Right atrium auricular region (tissue), 2 donors: ENCODE results near the gene TTC28. TPM values are rescaled to one million over a fixed set of nuclear protein-coding genes. Genes with fewer than 3 reads are reported as not detected.
"Not testable (repeated sequence)": the region's sequence is repeated elsewhere in the genome, so short reads cannot be mapped to it uniquely, and the experiment has no call there.

ENCODE experiments used
- DNase-seq: peaks from one replicate; pipeline ENCODE4 v3.0.0-alpha.2; 2019; ENCODE audit warnings: low spot score
- H3K27ac ChIP-seq, 2 donors: fragments of 200-600 bp; sonication (generic); 1 replicate in 1 of 2; 2 replicates in 1 of 2; pipeline ENCODE4 v1.5.1; 2016 to 2019
- H3K27me3 ChIP-seq, 2 donors: fragments of 200-600 bp; sonication (generic); one replicate each; pipeline versions ENCODE4 v1.5.1 to v1.6.0; 2017 to 2019
- H3K36me3 ChIP-seq: fragments of 200-600 bp; sonication (generic); one replicate; pipeline ENCODE4 v1.5.1; 2016
- H3K4me1 ChIP-seq, 2 donors: fragments of 200-600 bp; sonication (generic); one replicate each; pipeline versions ENCODE4 v1.5.1 to v1.6.0; 2017 to 2019
- H3K4me3 ChIP-seq, 2 donors: fragments of 200-600 bp; sonication (generic); 1 replicate in 1 of 2; 2 replicates in 1 of 2; pipeline ENCODE4 v1.5.1; 2017 to 2019; ENCODE audit warnings: mild to moderate bottlenecking in 1 of 2, moderate library complexity in 1 of 2
- H3K9me3 ChIP-seq, 2 donors: fragments of 200-600 bp; sonication (generic); one replicate each; pipeline ENCODE4 v1.5.1; 2019
- total RNA-seq, 2 donors: library from RNA; depleted of rRNA; stranded (reverse); fragments of >200 nt; gene quantifications; one replicate each; pipeline ENCODE4 v1.1.0, GENCODE V29; 2016
- TF ChIP-seq, protein P1 (sequence below), 2 donors: fragments of 200-600 bp; sonication (generic); IDR thresholded peaks; one replicate each; pipeline ENCODE4 v1.5.1; 2019; ENCODE audit warnings: antibody characterized with exemption in 2 of 2

Gene TTC28
- total RNA-seq, 2 donors from 2014 or later, result 22.1 to 22.3 TPM

DNA sequence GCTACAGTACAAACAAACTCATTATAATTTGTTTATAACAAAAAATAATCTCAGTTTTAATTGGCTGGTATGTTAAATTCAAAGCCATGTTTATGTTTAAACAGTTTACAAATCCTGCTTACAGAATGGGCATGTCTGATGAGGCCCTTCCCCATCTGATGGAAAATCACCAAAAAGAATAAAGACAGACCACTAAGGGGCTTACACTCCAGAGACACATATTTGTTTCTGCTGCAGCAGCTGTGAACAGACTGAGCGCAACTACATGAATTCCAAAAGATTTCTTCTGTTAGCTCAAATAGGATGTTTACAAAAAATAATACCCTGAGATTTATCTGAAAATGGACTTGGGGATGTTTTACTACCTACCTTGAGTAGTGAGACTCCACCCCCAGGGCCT, 585.9 kb downstream of the TTC28 start:
- H3K27ac ChIP-seq, result no peak overlapping the region
- no peak for DNase-seq
- no peaks in the 10 kb centered on the region for H3K9me3 ChIP-seq
- no peaks in the 10 kb centered on the region for H3K27me3 ChIP-seq
- H3K36me3 ChIP-seq, result peaks cover 12% of the 10 kb centered on the region
- TF ChIP-seq, protein P1, sequence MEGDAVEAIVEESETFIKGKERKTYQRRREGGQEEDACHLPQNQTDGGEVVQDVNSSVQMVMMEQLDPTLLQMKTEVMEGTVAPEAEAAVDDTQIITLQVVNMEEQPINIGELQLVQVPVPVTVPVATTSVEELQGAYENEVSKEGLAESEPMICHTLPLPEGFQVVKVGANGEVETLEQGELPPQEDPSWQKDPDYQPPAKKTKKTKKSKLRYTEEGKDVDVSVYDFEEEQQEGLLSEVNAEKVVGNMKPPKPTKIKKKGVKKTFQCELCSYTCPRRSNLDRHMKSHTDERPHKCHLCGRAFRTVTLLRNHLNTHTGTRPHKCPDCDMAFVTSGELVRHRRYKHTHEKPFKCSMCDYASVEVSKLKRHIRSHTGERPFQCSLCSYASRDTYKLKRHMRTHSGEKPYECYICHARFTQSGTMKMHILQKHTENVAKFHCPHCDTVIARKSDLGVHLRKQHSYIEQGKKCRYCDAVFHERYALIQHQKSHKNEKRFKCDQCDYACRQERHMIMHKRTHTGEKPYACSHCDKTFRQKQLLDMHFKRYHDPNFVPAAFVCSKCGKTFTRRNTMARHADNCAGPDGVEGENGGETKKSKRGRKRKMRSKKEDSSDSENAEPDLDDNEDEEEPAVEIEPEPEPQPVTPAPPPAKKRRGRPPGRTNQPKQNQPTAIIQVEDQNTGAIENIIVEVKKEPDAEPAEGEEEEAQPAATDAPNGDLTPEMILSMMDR (IDR thresholded peaks at IDR 0.05), result no peak
- H3K4me3 ChIP-seq, result no peak overlapping the region
- no peaks in the 10 kb centered on the region for H3K4me1 ChIP-seq

DNA sequence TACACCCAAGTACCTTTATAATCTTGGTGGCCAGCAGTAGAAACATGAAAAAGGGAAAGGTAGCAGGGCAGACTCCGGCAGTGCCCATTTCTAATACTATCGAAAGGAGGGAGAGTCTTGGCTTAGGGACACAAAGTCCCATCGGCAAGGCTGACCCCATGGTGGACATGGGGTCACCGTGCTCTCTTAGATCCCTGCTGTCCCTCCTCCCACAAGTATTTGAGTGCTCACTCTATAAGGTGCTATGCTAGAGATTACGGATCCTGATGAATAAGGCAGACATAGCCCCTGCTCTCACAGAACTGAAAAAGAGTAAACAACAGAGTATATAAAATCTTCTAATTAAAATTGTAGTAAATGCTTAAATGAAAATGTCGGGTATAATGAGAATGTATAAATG, 588.2 kb downstream of the TTC28 start:
- no peak for DNase-seq
- H3K9me3 ChIP-seq, result no peaks in the 10 kb centered on the region
- no peaks in the 10 kb centered on the region for H3K4me1 ChIP-seq
- no peak overlapping the region for H3K27ac ChIP-seq
- no peaks in the 10 kb centered on the region for H3K27me3 ChIP-seq
- H3K4me3 ChIP-seq, result no peak overlapping the region
- peaks cover 6% of the 10 kb centered on the region for H3K36me3 ChIP-seq
- TF ChIP-seq, protein P1 (IDR thresholded peaks at IDR 0.05), result no peak

DNA sequence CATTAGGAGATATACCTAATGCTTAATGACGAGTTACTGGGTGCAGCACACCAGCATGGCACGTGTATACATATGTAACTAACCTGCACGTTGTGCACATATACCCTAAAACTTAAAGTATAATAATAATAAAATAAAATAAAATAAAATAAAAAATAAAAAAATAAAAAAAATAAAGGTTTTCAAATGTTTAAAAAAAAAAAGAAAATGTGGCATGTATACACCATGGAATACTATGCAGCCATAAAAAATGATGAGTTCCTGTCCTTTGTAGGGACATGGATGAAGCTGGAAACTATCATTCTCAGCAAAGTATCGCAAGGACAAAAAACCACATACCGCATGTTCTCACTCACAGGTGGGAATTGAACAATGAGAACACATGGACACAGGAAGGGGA, 590.1 kb downstream of the TTC28 start:
- H3K27ac ChIP-seq, H3K27me3 ChIP-seq, H3K36me3 ChIP-seq, H3K9me3 ChIP-seq, H3K4me3 ChIP-seq, H3K4me1 ChIP-seq, DNase-seq: not testable (repeated sequence)

DNA sequence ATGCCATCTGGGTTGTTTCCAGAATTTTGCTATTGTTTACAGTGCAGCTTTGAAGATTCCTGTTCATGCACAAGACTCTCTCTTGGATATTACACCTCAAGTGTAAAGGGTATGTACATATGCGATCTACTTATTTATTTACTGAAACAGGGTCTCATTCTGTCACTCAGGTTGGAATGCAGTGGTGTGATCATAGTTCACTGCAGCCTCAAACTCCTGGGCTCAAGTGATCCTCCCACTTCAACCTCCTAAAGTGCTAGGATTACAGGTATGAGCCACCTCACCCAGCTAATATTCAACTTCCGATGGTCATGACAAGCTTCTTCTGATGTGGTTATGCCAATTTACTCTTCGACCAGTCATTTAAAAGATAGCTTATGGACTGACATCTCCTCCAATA, 602.5 kb downstream of the TTC28 start:
- no peak for DNase-seq
- Histone ChIP-seq H3K27ac (no peak overlapping the region), H3K27me3 (no peaks in the 10 kb centered on the region), H3K9me3 (no peaks in the 10 kb centered on the region), H3K4me1 (peaks cover 0 to 13% of the 10 kb centered on the region in 2 donors), H3K36me3 (no peaks in the 10 kb centered on the region), H3K4me3 (no peak overlapping the region)
- TF ChIP-seq, protein P1 (IDR thresholded peaks at IDR 0.05), result no peak

DNA sequence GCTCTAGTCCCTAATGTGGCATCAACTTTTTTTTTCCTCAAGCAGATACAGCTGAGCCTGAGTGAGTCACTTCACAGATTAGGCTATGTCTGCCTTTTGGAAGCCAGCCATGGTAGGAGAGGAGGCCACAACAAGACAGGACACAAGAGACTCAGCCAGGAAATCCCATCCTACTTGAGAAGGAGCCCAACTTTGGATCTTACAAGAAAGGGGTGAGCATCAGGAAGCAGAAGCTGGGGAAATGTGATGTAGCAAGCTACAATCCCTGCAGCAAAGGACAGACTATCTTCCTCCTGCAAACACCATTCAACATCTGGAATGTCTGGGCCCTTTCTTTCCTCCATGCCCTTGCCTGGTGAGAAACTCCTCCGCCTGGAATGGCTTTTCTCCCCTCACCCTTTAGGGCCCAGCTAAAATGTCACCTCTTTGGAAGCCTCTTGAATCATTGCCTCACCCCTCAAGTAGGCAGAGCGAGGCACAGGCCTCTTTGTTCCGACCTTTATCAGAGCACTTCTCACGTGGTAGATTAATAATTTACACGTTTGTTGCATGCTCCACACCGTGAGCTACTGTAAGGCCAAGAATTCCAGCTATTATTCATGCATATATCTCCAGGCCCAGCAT, 604.2 kb downstream of the TTC28 start:
- Histone ChIP-seq H3K9me3 (no peaks in the 10 kb centered on the region), H3K4me1 (peaks cover 0 to 13% of the 10 kb centered on the region in 2 donors), H3K27me3 (no peaks in the 10 kb centered on the region), H3K4me3 (no peak overlapping the region), H3K27ac (peak overlapping the region in 1 of 2 donors; percentile 48), H3K36me3 (no peaks in the 10 kb centered on the region)
- DNase-seq, result peak; percentile 82
- TF ChIP-seq, protein P1 (IDR thresholded peaks at IDR 0.05), result no peak

DNA sequence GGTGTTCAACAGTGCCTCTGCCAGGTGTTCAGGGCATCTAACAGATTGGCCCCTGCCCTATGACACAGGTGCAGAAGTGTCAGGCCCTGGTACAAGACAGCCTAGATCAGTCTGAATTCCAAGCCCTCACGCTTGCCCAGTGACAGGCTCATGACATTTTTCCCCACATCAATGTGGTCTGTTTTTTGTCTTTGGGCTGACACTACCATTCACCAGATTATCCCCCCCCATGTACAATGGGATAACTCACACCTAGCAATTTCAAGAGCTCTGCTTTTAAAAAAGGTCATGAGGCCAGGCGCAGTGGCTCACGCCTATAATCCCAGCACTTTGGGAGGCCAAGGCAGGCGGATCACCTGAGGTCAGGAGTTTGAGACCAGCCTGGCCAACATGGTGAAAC, 605.1 kb downstream of the TTC28 start:
- Histone ChIP-seq H3K36me3 (no peaks in the 10 kb centered on the region), H3K4me3 (no peak overlapping the region), H3K4me1 (peaks cover 0 to 13% of the 10 kb centered on the region in 2 donors), H3K27ac (no peak overlapping the region), H3K9me3 (no peaks in the 10 kb centered on the region), H3K27me3 (no peaks in the 10 kb centered on the region)
- TF ChIP-seq, protein P1 (IDR thresholded peaks at IDR 0.05), result no peak
- DNase-seq, result no peak
